Activated naive CD4-positive, alpha-beta T cell treated with anti-CD3 and anti-CD28 coated beads, Interleukin-2, amount 50 U/mL, for 24 hours (primary cell): ENCODE results near the gene TAS1R3.

Experiments
- H3K27ac Mint-ChIP-seq: one replicate; pipeline ENCODE4 v1.8.0; 2021; ENCODE audit warnings: mild to moderate bottlenecking, mixed read lengths
- H3K27me3 Mint-ChIP-seq: one replicate; pipeline ENCODE4 v1.8.0; 2021; ENCODE audit warnings: mixed read lengths
- H3K36me3 Mint-ChIP-seq: one replicate; pipeline ENCODE4 v1.8.0; 2021; ENCODE audit warnings: mixed read lengths
- H3K4me1 Mint-ChIP-seq: one replicate; pipeline ENCODE4 v1.8.0; 2021; ENCODE audit warnings: mixed read lengths
- H3K4me3 Mint-ChIP-seq: one replicate; pipeline ENCODE4 v1.8.0; 2021; ENCODE audit warnings: mild to moderate bottlenecking, mixed read lengths
- H3K9me3 Mint-ChIP-seq: one replicate; pipeline ENCODE4 v1.8.0; 2021; ENCODE audit warnings: mixed read lengths

The TAS1R3 gene

GRCh38 chr1:1335792-1336248 lies 4.7 kb downstream of the TAS1R3 start:
- H3K4me3 Mint-ChIP-seq = no peak overlapping the region
- no peaks in the 10 kb centered on the region for H3K4me1 Mint-ChIP-seq
- no peaks in the 10 kb centered on the region for H3K27me3 Mint-ChIP-seq
- H3K9me3 Mint-ChIP-seq = no peaks in the 10 kb centered on the region
- no peak overlapping the region for H3K27ac Mint-ChIP-seq
- no peaks in the 10 kb centered on the region for H3K36me3 Mint-ChIP-seq

- Mint-ChIP-seq H3K27ac (no peak overlapping the region), H3K4me3 (no peak overlapping the region), H3K4me1 (no peaks in the 10 kb centered on the region), H3K27me3 (no peaks in the 10 kb centered on the region), H3K36me3 (no peaks in the 10 kb centered on the region), H3K9me3 (no peaks in the 10 kb centered on the region)
These were observed 5.4 kb downstream of the TAS1R3 start for GRCh38 chr1:1336446-1336845.

GRCh38 chr1:1336931-1337792 lies 6.1 kb downstream of the TAS1R3 start:
- no peaks in the 10 kb centered on the region for H3K9me3 Mint-ChIP-seq
- H3K4me3 Mint-ChIP-seq = no peak overlapping the region
- no peaks in the 10 kb centered on the region for H3K27me3 Mint-ChIP-seq
- no peak overlapping the region for H3K27ac Mint-ChIP-seq
- H3K4me1 Mint-ChIP-seq = no peaks in the 10 kb centered on the region
- no peaks in the 10 kb centered on the region for H3K36me3 Mint-ChIP-seq

GRCh38 chr1:1337793-1338147 lies 6.7 kb downstream of the TAS1R3 start:
- no peak overlapping the region for H3K27ac Mint-ChIP-seq

GRCh38 chr1:1338278-1338677 lies 7.2 kb downstream of the TAS1R3 start:
- Mint-ChIP-seq H3K27me3 (no peaks in the 10 kb centered on the region), H3K36me3 (no peaks in the 10 kb centered on the region), H3K9me3 (no peaks in the 10 kb centered on the region), H3K27ac (no peak overlapping the region), H3K4me1 (no peaks in the 10 kb centered on the region), H3K4me3 (no peak overlapping the region)

More at GRCh38 chr1:1337793-1338147, 6.7 kb downstream of the TAS1R3 start:
- Mint-ChIP-seq H3K9me3 (no peaks in the 10 kb centered on the region), H3K36me3 (no peaks in the 10 kb centered on the region), H3K27me3 (no peaks in the 10 kb centered on the region), H3K4me1 (no peaks in the 10 kb centered on the region), H3K4me3 (no peak overlapping the region)

GRCh38 chr1:1340185-1340584 lies 9.1 kb downstream of the TAS1R3 start:
- Mint-ChIP-seq H3K9me3 (no peaks in the 10 kb centered on the region), H3K4me1 (no peaks in the 10 kb centered on the region), H3K4me3 (no peak overlapping the region), H3K36me3 (no peaks in the 10 kb centered on the region), H3K27ac (no peak overlapping the region), H3K27me3 (no peaks in the 10 kb centered on the region)

- Mint-ChIP-seq H3K4me1 (no peaks in the 10 kb centered on the region), H3K9me3 (no peaks in the 10 kb centered on the region), H3K27me3 (no peaks in the 10 kb centered on the region), H3K36me3 (no peaks in the 10 kb centered on the region), H3K27ac (no peak overlapping the region), H3K4me3 (no peak overlapping the region)
These were observed 9.9 kb downstream of the TAS1R3 start for GRCh38 chr1:1340791-1341548.

- Mint-ChIP-seq H3K27ac (no peak overlapping the region), H3K27me3 (no peaks in the 10 kb centered on the region), H3K9me3 (no peaks in the 10 kb centered on the region), H3K4me3 (no peak overlapping the region), H3K4me1 (peaks cover 3% of the 10 kb centered on the region), H3K36me3 (no peaks in the 10 kb centered on the region)
These were observed 10.5 kb downstream of the TAS1R3 start for GRCh38 chr1:1341549-1342021.

- Mint-ChIP-seq H3K4me1 (peaks cover 8% of the 10 kb centered on the region), H3K4me3 (no peak overlapping the region), H3K27ac (no peak overlapping the region), H3K9me3 (no peaks in the 10 kb centered on the region), H3K36me3 (no peaks in the 10 kb centered on the region), H3K27me3 (no peaks in the 10 kb centered on the region)
These were observed 11.0 kb downstream of the TAS1R3 start for GRCh38 chr1:1342061-1342562.

- H3K27ac Mint-ChIP-seq = no peak overlapping the region
These were observed 11.6 kb downstream of the TAS1R3 start for GRCh38 chr1:1342584-1343115.

GRCh38 chr1:1343811-1344421 lies 12.8 kb downstream of the TAS1R3 start:
- H3K4me1 Mint-ChIP-seq = peaks cover 16% of the 10 kb centered on the region
- H3K27me3 Mint-ChIP-seq = no peaks in the 10 kb centered on the region
- no peaks in the 10 kb centered on the region for H3K9me3 Mint-ChIP-seq
- H3K4me3 Mint-ChIP-seq = no peak overlapping the region
- no peaks in the 10 kb centered on the region for H3K36me3 Mint-ChIP-seq
- H3K27ac Mint-ChIP-seq = no peak overlapping the region

More at GRCh38 chr1:1342584-1343115, 11.6 kb downstream of the TAS1R3 start:
- Mint-ChIP-seq H3K4me3 (no peak overlapping the region), H3K9me3 (no peaks in the 10 kb centered on the region), H3K27me3 (no peaks in the 10 kb centered on the region), H3K36me3 (no peaks in the 10 kb centered on the region), H3K4me1 (peaks cover 13% of the 10 kb centered on the region)

- H3K9me3 Mint-ChIP-seq = no peaks in the 10 kb centered on the region
- H3K27me3 Mint-ChIP-seq = no peaks in the 10 kb centered on the region
- peaks cover 16% of the 10 kb centered on the region for H3K4me1 Mint-ChIP-seq
- H3K4me3 Mint-ChIP-seq = no peak overlapping the region
- H3K27ac Mint-ChIP-seq = no peak overlapping the region
- H3K36me3 Mint-ChIP-seq = no peaks in the 10 kb centered on the region
These were observed 13.7 kb downstream of the TAS1R3 start for GRCh38 chr1:1344655-1345361.

- H3K27me3 Mint-ChIP-seq = no peaks in the 10 kb centered on the region
- H3K4me1 Mint-ChIP-seq = peaks cover 16% of the 10 kb centered on the region
- no peak overlapping the region for H3K4me3 Mint-ChIP-seq
- no peaks in the 10 kb centered on the region for H3K36me3 Mint-ChIP-seq
- no peak overlapping the region for H3K27ac Mint-ChIP-seq
- no peaks in the 10 kb centered on the region for H3K9me3 Mint-ChIP-seq
These were observed 14.3 kb downstream of the TAS1R3 start for GRCh38 chr1:1345384-1345783.

GRCh38 chr1:1345860-1346500 lies 14.9 kb downstream of the TAS1R3 start:
- no peak overlapping the region for H3K4me3 Mint-ChIP-seq
- H3K4me1 Mint-ChIP-seq = peaks cover 16% of the 10 kb centered on the region
- H3K27me3 Mint-ChIP-seq = no peaks in the 10 kb centered on the region
- no peaks in the 10 kb centered on the region for H3K36me3 Mint-ChIP-seq
- no peak overlapping the region for H3K27ac Mint-ChIP-seq
- H3K9me3 Mint-ChIP-seq = no peaks in the 10 kb centered on the region
